VCaP (cell line): ENCODE data around the gene SLFNL1.

ENCODE experiments used
- H3K27ac ChIP-seq: fragments of 450-650 bp; 2 replicates; pipeline ENCODE4 v1.5.1; 2017
- TF ChIP-seq, protein P1 (sequence below): fragments of 450-650 bp; conservative IDR thresholded peaks from 2 replicates; pipeline ENCODE4 v1.5.1; 2017; ENCODE audit warnings: mild to moderate bottlenecking, moderate library complexity

The SLFNL1 gene

DNA sequence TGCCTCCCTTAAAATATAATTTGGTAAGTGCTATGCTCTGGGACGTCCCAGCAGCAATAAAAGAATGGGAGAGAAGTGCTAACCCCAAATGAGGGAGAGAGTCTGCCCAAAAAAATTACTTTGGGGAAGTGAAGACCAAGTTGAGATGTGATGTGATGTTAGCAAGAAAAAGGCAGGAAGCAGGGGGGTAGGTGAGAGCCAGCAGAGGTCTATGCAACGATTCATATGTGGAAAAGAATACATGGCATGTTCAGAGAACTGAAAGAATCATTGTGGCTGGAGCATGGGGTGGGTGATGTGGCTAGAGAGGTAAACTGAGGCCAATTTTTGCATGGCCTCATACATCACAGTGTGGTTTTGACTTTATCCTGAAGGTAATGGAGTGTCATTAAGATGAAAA lies 47.6 kb downstream of the SLFNL1 start:
- TF ChIP-seq, protein P1, sequence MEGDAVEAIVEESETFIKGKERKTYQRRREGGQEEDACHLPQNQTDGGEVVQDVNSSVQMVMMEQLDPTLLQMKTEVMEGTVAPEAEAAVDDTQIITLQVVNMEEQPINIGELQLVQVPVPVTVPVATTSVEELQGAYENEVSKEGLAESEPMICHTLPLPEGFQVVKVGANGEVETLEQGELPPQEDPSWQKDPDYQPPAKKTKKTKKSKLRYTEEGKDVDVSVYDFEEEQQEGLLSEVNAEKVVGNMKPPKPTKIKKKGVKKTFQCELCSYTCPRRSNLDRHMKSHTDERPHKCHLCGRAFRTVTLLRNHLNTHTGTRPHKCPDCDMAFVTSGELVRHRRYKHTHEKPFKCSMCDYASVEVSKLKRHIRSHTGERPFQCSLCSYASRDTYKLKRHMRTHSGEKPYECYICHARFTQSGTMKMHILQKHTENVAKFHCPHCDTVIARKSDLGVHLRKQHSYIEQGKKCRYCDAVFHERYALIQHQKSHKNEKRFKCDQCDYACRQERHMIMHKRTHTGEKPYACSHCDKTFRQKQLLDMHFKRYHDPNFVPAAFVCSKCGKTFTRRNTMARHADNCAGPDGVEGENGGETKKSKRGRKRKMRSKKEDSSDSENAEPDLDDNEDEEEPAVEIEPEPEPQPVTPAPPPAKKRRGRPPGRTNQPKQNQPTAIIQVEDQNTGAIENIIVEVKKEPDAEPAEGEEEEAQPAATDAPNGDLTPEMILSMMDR = no peak
- no peak overlapping the region for H3K27ac ChIP-seq

DNA sequence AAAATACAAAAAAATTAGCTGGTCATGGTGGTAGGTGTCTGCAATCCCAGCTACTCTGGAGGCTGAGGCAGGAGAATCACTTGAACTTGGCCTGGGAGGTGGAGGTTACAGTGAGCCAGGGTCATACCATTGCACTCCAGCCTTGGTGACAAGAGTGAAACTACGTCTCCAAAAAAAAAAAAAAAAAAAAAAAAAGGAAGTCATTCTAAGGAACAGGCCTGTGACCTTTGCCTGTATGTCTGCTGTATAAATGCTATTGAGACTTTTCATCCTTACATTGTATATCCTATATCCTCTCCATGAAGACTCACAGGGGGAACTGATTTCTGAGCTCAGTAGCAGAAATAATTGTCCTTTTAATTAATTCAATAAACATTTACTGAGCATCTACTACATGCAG lies 49.6 kb downstream of the SLFNL1 start:
- no peak overlapping the region for H3K27ac ChIP-seq
- TF ChIP-seq, protein P1 = no peak

DNA sequence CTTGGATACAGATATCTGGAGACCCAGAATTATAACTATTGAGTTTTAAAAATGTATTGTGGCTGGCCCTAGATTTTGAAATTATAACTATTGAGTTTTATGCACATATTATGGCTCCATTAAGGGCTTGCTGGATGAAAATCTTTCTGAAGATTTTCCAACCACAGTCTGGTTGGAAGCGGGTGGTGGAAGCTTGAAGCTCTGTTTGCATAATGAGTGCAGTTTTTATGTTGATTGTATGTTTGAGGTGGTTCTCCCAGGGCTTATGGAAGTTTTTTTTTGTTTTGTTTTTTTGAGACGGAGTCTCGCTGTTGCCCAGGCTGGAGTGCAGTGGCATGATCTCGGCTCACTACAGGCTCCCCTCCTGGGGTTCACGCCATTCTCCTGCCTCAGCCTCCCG lies 52.1 kb downstream of the SLFNL1 start:
- TF ChIP-seq, protein P1 = no peak
- H3K27ac ChIP-seq = no peak overlapping the region

DNA sequence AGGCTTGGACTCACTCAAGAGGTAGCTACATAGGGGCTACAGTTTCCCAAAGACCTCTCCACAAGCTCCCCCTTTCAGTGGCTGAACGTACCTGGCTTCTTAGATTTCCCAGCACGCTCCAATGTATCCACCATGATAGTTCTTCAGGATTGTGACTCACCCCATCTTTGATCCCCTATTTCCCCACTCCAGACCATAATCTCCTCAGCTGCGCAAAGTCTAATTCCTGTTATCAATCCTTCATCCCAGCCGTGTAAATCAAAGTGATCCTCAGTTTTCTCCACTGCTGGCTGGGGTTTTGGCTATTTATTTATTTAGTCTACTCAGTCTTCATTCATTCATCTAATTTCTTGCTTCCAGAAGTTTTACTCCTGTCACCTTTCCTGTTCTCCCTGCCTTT lies 55.1 kb downstream of the SLFNL1 start:
- TF ChIP-seq, protein P1 = no peak
- no peak overlapping the region for H3K27ac ChIP-seq
